Activated CD4-positive, alpha-beta T cell treated with anti-CD3 and anti-CD28 coated beads, Interleukin-2, amount 50 U/mL, for 48 hours (primary cell): ENCODE measurements around the gene OR9Q2.
"Not testable (repeated sequence)": the region's sequence is repeated elsewhere in the genome, so short reads cannot be mapped to it uniquely, and the experiment has no call there.

Source experiments
- DNase-seq, 2 experiments: peaks; one replicate each; pipeline ENCODE4 v3.0.0-alpha.2; 2020

Gene OR9Q2, protein sequence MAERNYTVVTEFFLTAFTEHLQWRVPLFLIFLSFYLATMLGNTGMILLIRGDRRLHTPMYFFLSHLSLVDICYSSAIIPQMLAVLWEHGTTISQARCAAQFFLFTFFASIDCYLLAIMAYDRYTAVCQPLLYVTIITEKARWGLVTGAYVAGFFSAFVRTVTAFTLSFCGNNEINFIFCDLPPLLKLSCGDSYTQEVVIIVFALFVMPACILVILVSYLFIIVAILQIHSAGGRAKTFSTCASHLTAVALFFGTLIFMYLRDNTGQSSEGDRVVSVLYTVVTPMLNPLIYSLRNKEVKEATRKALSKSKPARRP

DNA sequence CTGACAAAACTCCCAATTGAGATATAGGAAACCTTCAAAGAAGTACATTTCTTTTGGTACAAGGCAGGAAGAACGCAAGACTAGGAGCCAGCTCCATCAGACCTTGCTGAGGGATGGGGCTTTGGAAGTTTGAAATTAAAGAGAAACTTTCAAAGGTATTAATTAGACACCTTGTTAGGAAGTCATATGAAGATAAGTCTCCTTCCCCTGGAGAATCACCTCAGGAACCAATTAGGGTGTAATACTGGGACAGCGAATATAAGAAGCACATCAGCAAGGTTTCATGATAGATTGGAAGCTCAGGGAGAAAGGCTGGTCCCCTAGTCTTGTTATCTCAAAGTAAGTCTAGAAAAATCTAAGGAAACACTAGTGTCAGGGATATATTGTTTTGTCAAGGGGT, at the start of gene OR9Q2:
TSS of gene OR9Q2 (plus strand) at position 301 of the 400 bp plus-strand sequence. CDS start 1,421 bp downstream, outside the sequence.
- DNase-seq, result no peak

DNA sequence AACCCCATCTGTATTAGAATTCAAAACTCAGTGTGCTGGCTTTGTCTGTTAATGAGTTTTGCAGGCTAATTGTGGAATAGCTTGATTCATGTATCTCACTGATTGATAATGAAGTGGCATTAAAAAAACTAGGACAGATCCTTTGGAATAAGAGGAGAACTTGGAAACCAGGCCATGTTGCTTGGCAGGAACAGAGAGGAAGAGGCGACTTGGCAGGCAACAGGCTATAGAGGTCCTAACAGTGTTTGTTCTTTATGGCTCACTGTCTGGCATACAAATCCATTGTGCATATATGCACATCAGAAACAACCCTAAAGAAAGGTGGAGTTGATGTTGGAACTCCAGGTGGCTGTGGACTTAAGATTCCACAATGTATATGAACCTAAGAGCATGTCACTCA, 46.1 kb upstream of the OR9Q2 start:
- no peak for DNase-seq

DNA sequence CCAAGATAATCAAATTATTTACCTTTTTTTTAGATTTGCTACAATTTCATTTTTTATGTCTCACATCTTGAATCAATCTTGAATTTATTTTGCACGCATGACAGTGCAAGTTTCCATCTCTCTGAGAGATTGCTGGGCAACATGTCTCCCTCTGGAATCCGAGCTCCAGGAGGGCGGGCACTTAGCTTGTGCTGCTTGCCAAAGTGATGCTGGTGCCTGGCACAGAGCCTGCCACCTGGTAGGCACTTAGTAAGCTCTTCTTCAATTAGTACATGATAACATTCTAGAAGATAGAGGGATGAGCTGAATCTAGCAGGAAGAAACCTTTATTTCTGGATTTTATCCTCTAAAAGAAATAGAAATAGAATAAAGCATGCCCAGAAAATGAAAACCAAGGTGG, 36.1 kb upstream of the OR9Q2 start:
- DNase-seq, result no peak

DNA sequence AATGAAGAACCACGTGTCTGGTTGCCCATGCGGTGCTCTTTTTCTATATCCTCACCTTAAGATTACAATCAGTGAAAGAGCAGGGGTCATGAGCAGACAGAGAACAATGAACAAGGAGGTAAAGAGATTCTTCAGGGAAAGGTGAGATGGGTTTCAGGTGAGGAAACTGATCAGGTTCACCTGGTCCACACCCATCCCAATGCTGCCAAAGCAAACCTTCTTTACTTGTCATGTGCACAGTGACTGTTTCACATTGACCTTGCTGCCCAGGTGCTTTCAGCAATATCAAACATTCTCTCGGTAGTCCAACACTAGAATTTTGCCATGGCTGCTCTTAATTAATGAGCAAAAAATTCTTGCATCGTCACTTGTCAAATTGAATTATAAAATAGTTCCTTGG, 24.5 kb upstream of the OR9Q2 start:
- DNase-seq, result no peak

DNA sequence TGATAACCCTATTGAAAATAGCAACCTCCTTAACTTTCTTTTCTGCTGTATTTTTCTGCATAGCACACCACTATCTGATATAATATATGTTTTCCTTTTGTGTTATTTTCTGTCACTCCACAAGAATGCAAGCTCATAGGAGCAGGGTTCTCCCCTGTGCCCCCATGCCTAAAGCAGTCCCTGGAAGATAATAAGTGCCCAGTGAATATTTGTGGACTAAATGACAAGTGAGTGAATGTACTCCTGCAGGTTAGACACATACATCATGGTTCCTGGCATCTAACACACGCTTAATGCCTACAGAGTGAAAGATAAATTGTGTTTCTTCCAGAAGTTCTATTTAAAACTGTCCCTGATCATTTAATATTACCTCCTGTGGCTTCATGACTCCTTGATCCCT, 23.9 kb upstream of the OR9Q2 start:
- no peak for DNase-seq

DNA sequence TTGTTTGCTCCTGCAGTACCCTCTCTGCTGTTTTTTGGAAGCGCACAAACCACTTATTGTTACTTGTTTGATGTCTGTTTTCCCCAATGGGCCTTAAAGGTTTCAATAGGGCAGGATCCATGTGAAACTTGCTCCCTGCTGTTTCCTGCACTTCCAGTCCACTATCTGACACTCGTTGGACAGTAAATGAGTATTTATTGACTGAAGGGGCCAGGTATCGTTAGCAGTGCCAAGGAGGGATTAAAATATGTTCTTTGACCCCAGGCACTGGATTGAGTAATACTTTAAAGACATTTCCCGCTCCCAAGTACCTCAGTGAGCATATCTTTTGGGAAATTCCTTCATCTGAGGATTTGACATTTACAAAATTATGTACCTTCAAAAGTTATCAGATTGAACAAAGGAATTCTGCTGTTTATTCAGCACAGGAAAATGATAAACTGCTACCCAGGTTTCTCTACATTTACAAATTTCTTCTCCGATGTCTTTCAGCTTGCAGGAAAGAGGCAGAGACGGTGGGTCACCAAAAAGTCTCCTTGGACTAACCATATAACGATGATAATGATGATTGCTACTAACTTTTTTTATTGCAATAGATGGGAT, 23.3 kb upstream of the OR9Q2 start:
- no peak for DNase-seq

DNA sequence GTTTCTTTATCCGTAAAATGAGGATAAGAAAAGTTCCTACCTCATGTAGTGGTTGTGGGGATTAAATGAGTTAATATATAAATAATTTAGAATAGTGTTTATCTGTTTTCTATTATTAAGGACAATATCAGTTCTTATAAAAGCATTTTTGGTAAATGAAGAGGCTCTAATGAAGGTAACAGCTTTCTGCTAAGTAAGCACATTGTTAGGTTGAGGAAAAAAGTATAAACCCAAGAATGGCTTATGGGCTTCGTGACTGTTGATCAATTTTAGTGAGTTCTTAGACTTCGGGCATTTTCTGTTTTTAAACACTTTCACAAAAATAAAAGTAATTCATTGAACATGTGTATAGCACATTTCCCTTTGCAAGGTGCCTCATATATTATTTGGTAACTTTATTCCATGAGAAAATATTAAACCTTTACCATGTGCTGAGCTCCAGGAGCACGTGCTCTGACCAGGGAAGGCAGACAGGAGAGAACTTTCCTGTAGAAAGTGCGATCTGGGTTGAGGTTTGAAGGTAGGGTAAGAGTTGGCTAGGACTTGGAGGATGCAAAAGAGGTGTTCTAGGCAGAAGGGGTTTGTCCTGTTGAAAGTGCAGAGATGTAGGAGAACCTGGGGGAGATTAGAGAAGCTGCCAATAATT, 11.3 kb upstream of the OR9Q2 start:
- no peak for DNase-seq

DNA sequence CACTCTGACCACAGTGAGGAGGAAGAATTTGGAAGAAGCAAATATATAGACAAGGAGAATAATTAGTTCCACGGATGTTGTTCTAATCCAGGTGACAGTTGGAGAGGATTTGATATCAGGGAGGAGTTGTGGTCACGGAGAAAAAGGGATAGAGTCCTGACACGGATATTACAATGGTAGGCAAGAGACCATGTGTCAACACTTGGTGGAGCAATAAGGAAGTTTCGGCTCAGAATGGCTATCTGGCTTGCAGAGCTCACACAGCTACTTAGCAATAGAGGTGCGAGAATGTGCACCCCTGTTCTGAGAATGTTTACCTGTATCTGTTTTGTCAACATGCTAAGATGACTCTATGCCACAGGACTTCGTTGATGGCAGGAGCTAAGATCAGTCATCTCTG, 10.4 kb upstream of the OR9Q2 start:
- DNase-seq, result no peak

DNA sequence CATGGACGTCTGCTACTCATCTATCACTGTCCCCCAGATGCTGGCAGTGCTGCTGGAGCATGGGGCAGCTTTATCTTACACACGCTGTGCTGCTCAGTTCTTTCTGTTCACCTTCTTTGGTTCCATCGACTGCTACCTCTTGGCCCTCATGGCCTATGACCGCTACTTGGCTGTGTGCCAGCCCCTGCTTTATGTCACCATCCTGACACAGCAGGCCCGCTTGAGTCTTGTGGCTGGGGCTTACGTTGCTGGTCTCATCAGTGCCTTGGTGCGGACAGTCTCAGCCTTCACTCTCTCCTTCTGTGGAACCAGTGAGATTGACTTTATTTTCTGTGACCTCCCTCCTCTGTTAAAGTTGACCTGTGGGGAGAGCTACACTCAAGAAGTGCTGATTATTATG, 9.2 kb upstream of the OR9Q2 start:
- no peak for DNase-seq

DNA sequence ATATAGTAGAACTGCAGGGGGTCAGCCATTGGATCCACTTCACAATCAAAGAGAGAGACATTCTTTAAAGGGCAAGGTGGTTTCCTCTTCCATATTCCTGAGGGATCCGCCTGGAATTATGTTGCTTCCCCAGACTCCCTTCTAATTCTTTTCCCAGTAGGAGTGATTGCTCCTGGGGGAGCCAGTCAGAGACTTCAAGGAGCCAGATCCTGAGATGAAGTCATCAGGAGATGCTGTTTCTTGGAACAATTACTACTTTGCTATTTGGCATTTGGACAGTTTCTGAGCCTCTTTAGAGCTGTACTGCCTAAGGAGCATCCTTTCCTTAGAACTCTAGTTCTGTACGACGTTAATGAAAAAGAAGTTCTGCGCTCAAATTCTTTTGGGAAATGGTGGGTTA, 1.9 kb upstream of the OR9Q2 start:
- no peak for DNase-seq

DNA sequence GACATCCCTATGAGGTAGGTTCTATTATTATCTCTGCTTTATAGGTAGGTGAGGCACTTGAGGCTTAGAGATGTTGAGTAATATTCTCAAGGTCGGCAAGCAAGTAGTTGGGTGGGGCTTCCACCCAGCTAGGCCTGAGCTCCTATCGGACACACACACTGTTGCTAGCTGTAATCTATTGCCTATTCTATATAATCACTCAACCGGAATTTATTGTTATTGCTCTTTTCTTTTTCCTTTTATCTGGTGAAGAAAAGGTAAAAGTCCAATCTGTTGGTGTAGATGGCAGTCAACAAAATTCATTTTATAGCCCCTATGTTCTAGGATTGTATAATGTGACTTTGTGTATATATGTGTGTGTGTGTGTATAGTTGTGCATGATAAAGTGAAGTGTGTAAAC, 3.4 kb downstream of the OR9Q2 start:
- DNase-seq, result no peak

DNA sequence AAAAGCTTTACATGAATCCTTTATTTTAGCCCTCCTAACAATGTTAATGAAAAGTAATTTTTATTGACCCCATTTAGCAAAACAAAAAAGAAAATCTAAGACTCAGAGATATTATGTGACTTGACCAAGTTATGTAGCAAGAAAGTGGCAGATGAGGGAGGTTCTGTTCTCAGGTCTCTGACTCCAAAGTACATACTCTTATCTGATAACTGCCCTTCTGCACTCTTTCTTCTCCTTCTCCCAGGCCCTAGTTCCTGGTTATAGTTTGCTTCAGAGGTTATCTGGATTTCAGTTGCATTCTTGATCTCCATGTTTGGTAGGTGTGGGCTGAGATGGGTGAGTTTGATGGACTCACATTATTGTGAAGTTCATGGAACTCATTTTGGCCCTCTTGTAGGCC, 4.5 kb downstream of the OR9Q2 start:
- no peak for DNase-seq

DNA sequence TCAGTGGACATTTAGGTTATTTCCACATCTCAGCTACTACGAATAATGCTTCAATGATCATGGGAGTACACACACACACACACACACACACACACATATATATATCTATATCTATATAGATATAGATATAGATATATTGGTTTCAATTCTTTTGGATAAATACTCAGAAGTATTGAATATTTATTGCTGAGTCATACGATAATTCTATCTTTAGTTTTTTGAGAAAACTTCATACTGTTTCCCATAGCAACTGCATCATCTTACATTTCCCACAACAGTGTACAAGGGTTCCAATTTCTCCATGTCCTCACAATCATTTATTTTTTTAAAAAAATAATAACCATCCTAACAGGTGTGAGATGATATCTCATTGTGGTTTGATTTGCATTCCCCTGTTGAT, 7.1 kb downstream of the OR9Q2 start:
- no peak for DNase-seq

DNA sequence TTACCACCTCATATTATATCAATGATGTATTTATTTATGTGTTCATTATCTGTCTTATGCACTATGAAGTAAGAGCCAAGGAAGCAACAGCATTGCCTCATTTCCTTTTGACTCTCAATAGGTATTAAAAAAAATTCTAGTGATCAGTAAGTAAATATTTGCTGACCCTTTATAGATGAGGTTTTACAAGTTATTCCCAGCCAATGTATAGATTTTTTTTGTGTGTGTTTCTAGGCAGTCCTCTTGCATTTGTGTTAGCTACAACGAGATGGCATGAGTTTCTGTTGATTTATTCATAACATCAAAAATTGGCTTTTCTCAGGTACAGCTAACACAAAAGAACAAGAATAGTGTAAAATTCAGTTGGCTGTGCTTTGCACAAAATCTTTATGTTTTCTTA, 10.4 kb downstream of the OR9Q2 start:
- no peak for DNase-seq

DNA sequence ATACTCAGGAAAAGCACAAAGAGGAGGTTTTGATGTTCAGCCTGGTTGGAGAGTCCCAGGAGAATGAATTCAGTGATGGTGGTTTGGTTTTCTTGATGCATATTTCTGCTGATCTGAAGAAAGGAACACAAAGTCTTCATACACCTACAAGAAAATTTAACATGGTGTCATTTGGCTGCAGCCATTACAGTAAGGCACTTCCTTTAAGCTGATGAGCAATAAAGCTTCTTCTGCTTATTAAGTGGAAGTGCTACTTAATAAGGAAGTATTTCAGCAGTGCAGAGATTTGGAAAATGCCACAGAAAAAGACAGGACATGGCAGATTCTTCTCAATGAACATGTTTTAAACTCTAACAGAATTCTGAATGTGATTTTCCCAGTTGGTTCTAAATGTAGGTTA, 15.2 kb downstream of the OR9Q2 start, which contains the start of gene OR1S2:
TSS of gene OR1S2 (minus strand) at position 101 of the 400 bp plus-strand sequence. CDS start at position 101, 0 bp downstream.
- no peak for DNase-seq

DNA sequence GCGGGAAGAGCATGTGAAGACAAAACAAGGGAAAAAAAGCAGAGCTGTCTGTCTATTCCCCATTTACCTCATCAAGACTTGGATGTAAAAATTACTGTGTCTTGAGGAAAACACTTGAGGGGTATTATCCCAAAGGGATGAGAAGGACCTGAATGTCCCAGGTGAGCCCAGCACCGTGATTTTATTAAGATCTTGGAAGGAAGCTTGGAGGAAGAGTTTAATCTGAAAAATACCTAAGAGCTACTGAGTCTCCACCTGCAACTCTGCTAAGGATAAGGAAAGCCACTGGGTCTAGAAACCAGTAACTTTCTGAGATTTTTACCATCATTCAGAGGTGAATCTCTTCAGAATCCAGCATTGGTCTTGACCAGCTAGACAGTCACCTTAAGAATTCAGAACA, 23.6 kb downstream of the OR9Q2 start, which contains the start of gene OR1S1:
TSS of gene OR1S1 (plus strand) at position 301 of the 400 bp plus-strand sequence.
- DNase-seq, result not testable (repeated sequence)

DNA sequence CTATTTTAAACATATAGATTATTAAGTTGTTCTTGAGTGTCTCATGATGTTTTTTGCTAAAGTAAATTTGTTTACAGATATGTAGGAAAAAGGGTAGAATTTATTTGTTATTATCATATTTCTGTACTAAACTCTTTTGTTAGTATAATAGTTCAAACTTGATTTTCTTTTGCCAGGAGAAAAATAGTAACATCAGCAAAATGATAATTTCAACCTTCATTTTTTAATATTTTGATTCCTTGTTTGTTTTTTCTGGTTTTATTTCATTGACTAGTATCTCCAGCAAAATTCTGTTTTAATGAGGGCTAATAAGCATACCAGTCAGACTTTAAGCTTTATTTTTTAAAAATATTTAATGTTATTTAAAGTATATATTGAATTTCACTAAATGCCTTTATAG, 27.6 kb downstream of the OR9Q2 start:
- no peak for DNase-seq

DNA sequence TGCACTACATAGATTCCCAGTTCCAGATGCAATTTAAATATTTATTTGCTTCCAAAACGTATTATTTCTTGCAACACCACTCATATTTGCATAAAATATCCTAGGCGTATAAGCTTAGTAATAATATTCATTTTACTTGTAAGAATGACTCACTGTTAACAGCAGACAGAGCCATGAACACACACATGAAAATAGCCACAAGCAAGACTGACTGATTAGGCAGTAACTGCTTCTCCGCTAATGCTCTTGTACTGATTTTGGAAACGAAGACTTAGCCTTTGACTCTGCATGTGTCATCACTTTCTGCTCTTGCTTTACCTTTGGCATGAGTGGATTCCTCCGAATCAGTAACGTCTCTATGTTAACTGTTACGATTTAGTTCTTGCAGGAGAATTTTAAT, 33.9 kb downstream of the OR9Q2 start:
- DNase-seq, result no peak

DNA sequence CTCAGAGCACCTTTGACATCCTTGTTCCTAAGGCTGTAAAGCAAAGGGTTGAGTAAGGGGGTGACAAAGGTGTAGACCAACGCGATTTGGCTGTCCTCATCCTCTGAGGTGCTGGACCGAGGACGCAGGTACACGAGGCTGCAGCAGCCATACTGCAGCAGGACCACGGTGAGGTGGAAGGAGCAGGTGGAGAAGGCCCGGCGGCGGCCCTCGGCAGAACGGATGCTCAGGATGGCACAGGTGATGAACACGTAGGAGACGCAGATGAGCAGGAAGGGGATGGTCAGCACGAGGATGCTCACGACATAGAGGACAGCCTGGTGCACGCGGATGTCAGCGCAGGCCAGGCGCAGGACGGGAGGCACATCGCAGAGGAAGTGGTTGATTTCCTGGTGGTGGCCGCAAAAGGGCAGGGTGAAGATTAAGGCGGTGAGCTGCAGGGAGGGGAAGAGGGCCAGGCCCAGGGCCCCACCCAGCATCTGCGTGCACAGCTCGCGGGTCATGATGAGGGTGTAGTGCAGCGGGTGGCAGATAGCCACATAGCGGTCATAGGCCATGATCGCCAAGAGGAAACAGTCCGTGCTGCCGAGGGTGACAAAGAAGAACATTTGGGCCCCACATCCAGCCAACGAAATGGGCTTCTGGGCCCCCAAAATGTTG, 39.2 kb downstream of the OR9Q2 start:
- DNase-seq, result no peak
